ENCODE results near the gene SLC1A2.

SLC1A2 gene

DNA sequence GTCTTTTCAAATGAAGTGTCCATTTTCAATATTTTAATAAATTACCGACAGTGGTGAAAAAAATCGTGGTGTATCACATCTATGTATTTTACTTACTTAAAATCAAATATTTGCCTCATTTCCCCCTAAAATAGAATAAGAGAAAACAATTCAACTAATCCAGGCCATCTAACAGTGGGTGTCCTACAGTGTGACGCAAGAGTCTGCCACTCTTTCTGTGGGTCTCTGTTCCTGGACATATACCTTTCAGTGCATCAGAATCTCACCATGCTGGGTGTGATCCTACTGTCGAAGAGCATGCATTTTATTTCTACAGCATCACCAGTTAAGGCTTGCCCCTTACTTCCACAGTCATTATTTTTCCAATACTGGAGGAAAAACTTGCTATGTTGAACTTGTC, 169.2 kb downstream of the SLC1A2 start:
- no peaks in the 10 kb centered on the region for H3K79me2 ChIP-seq (ENCODE audit: control insufficient read depth, insufficient read depth, low read length, poor library complexity)
- H3K79me1 ChIP-seq (ENCODE audit: low read length), result no peaks in the 10 kb centered on the region
- no peak overlapping the region for H3K4ac ChIP-seq (ENCODE audit: low read depth, low read length)
- no peak overlapping the region for H3K9ac ChIP-seq (ENCODE audit: low read length)
- no peak overlapping the region for H3K27ac ChIP-seq (ENCODE audit: low read depth, low read length)
- no peak overlapping the region for H2BK120ac ChIP-seq (ENCODE audit: insufficient read depth, low read length, poor library complexity)
- H3K18ac ChIP-seq (ENCODE audit: low read length), result no peak overlapping the region
- peaks cover 0 to 3% of the 10 kb centered on the region in 2 experiments for H3K4me1 ChIP-seq (ENCODE audit: control insufficient read depth in 1 of 2, insufficient read depth in 2 of 2, low read length in 2 of 2)
- H2BK12ac ChIP-seq (ENCODE audit: low read length), result no peak overlapping the region
- no peak overlapping the region for H3K23ac ChIP-seq (ENCODE audit: low read length)
- H2BK5ac ChIP-seq (ENCODE audit: low read depth, low read length, poor library complexity), result no peak overlapping the region
- H3K4me2 ChIP-seq (ENCODE audit: low read length), result no peak overlapping the region
- H3K9me3 ChIP-seq (ENCODE audit: insufficient read depth, low read depth, low read length), result peaks cover 2% of the 10 kb centered on the region
- no peak overlapping the region for H3K14ac ChIP-seq (ENCODE audit: low read length)
- DNase-seq, result no peak
- no CpG with 5 or more reads among the region's 4 CpGs for WGBS (ENCODE audit: extremely low coverage, insufficient coverage, insufficient read length)
- H4K8ac ChIP-seq (ENCODE audit: low read depth, low read length), result no peak overlapping the region
- H3K4me3 ChIP-seq (ENCODE audit: low read depth, low read length), result no peak overlapping the region
- H2AK5ac ChIP-seq (ENCODE audit: low read length), result no peak overlapping the region
- no peak overlapping the region for H2AFZ ChIP-seq (ENCODE audit: insufficient read depth, low read length, poor library complexity)
- no peaks in the 10 kb centered on the region for H3K36me3 ChIP-seq (ENCODE audit: control insufficient read depth in 1 of 2, insufficient read depth in 2 of 2, low read length in 2 of 2)
- no peaks in the 10 kb centered on the region for H3K27me3 ChIP-seq (ENCODE audit: insufficient read depth, low read length)
- H4K12ac ChIP-seq (ENCODE audit: low read depth, low read length), result no peak overlapping the region
- H4K91ac ChIP-seq (ENCODE audit: low read depth, low read length), result no peak overlapping the region

DNA sequence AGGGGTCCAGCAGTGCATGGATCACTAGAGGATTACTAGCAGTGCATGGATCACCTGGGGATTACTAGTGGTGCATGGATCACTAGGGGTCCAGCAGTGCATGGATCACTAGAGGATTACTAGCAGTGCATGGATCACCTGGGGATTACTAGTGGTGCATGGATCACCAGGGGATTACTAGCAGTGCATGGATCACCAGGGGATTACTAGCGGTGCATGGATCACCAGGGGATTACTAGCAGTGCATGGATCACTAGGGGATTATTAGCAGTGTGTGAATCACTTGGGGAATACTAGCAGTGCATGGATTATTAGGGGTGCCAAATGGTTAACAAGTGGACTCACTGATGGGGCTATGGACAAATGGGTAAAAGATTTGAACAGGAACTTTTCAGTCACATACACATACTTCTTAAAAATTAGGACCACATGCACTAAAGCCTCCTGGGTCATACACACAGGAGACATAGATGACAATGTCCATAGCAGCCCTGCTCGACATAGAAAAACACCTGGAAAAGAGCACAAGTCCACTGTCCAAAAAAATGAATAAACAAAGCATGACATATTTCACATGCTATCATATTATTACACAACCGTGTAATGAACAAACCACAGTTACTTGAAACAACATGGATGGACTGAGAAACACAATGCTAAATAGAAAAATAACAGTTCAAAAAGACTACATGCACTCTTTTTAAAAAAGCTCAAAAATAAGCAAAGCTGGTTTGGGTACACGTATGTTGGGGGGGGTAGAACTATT, 170.6 kb downstream of the SLC1A2 start:
- Histone ChIP-seq H3K4me3 (ENCODE audit: low read depth, low read length) (no peak overlapping the region), H2AK5ac (ENCODE audit: low read length) (no peak overlapping the region), H3K79me2 (ENCODE audit: control insufficient read depth, insufficient read depth, low read length, poor library complexity) (no peaks in the 10 kb centered on the region), H4K12ac (ENCODE audit: low read depth, low read length) (no peak overlapping the region), H3K4ac (ENCODE audit: low read depth, low read length) (no peak overlapping the region), H3K14ac (ENCODE audit: low read length) (no peak overlapping the region), H3K9ac (ENCODE audit: low read length) (no peak overlapping the region), H2BK12ac (ENCODE audit: low read length) (no peak overlapping the region), H3K4me2 (ENCODE audit: low read length) (no peak overlapping the region), H3K36me3 (ENCODE audit: control insufficient read depth in 1 of 2, insufficient read depth in 2 of 2, low read length in 2 of 2) (no peaks in the 10 kb centered on the region), H3K18ac (ENCODE audit: low read length) (no peak overlapping the region), H4K91ac (ENCODE audit: low read depth, low read length) (no peak overlapping the region), H3K9me3 (ENCODE audit: insufficient read depth, low read depth, low read length) (peaks cover 2% of the 10 kb centered on the region), H4K8ac (ENCODE audit: low read depth, low read length) (no peak overlapping the region), H2AFZ (ENCODE audit: insufficient read depth, low read length, poor library complexity) (no peak overlapping the region), H3K27ac (ENCODE audit: low read depth, low read length) (no peak overlapping the region), H2BK5ac (ENCODE audit: low read depth, low read length, poor library complexity) (no peak overlapping the region), H3K23ac (ENCODE audit: low read length) (no peak overlapping the region), H2BK120ac (ENCODE audit: insufficient read depth, low read length, poor library complexity) (no peak overlapping the region), H3K79me1 (ENCODE audit: low read length) (no peaks in the 10 kb centered on the region), H3K4me1 (ENCODE audit: control insufficient read depth in 1 of 2, insufficient read depth in 2 of 2, low read length in 2 of 2) (peaks cover 0 to 3% of the 10 kb centered on the region in 2 experiments), H3K27me3 (ENCODE audit: insufficient read depth, low read length) (no peaks in the 10 kb centered on the region)
- no peak for DNase-seq
- no CpG with 5 or more reads among the region's 4 CpGs for WGBS (ENCODE audit: extremely low coverage, insufficient coverage, insufficient read length)

DNA sequence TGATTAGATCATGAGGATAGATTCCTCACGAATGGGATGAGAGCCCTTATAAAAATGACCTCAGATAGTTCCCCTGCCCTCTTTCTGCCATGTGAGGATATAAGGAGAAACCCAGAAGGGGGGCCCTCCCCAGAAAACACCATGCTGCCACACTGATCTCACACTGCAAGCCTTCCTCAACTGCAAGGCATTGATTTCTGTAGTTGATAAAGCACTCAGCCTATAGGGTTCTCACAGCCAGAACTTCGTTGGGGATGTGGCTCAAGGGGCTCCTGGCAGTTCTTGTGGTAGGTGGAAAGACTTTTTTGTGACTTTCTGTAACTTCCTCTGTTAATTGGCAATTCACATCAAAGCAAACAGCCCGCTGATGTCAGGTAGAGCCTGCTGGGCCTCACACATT, 171.5 kb downstream of the SLC1A2 start:
- no peak overlapping the region for H3K9ac ChIP-seq (ENCODE audit: low read length)
- WGBS (ENCODE audit: extremely low coverage, insufficient coverage, insufficient read length), result no CpG with 5 or more reads among the region's 3 CpGs

DNA sequence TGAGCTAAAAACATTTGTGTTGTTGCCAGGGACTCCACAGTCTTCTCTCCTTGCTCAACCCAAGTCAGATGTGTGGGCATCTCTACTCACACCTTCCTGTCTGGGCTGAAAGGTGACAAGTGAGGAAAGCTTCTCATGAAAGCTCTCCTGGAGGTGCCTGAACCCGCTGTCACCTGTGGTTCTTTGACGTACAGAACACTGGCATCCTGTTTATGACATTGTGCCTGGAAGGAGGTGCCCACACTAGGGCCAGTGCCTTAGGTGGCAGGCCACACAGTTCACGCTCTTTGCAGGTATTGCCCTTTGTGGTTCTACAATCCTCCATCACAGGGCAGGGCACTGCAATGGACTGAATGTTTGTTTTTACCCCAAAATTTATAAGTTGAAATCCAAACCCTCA, 171.9 kb downstream of the SLC1A2 start:
- Histone ChIP-seq H3K27me3 (ENCODE audit: insufficient read depth, low read length) (no peaks in the 10 kb centered on the region), H3K9me3 (ENCODE audit: insufficient read depth, low read depth, low read length) (peaks cover 2% of the 10 kb centered on the region), H3K4me1 (ENCODE audit: control insufficient read depth in 1 of 2, insufficient read depth in 2 of 2, low read length in 2 of 2) (peaks cover 0 to 3% of the 10 kb centered on the region in 2 experiments), H3K4me3 (ENCODE audit: low read depth, low read length) (no peak overlapping the region), H2AK5ac (ENCODE audit: low read length) (peak overlapping the region; percentile 86), H3K79me1 (ENCODE audit: low read length) (no peaks in the 10 kb centered on the region), H3K4me2 (ENCODE audit: low read length) (no peak overlapping the region), H2AFZ (ENCODE audit: insufficient read depth, low read length, poor library complexity) (no peak overlapping the region), H3K36me3 (ENCODE audit: control insufficient read depth in 1 of 2, insufficient read depth in 2 of 2, low read length in 2 of 2) (no peaks in the 10 kb centered on the region), H4K12ac (ENCODE audit: low read depth, low read length) (no peak overlapping the region), H3K23ac (ENCODE audit: low read length) (no peak overlapping the region), H3K4ac (ENCODE audit: low read depth, low read length) (no peak overlapping the region), H4K91ac (ENCODE audit: low read depth, low read length) (peak overlapping the region; percentile 55), H2BK5ac (ENCODE audit: low read depth, low read length, poor library complexity) (no peak overlapping the region), H3K18ac (ENCODE audit: low read length) (no peak overlapping the region), H3K79me2 (ENCODE audit: control insufficient read depth, insufficient read depth, low read length, poor library complexity) (no peaks in the 10 kb centered on the region), H3K9ac (ENCODE audit: low read length) (no peak overlapping the region), H2BK120ac (ENCODE audit: insufficient read depth, low read length, poor library complexity) (no peak overlapping the region), H3K27ac (ENCODE audit: low read depth, low read length) (no peak overlapping the region), H3K14ac (ENCODE audit: low read length) (no peak overlapping the region), H4K8ac (ENCODE audit: low read depth, low read length) (no peak overlapping the region), H2BK12ac (ENCODE audit: low read length) (peak overlapping the region; percentile 55)
- DNase-seq, result no peak
- no CpG with 5 or more reads among the region's 3 CpGs for WGBS (ENCODE audit: extremely low coverage, insufficient coverage, insufficient read length)

More for the DNA sequence above, 171.5 kb downstream of the SLC1A2 start:
- Histone ChIP-seq H3K9me3 (ENCODE audit: insufficient read depth, low read depth, low read length) (peaks cover 2% of the 10 kb centered on the region), H3K4me2 (ENCODE audit: low read length) (no peak overlapping the region), H3K27ac (ENCODE audit: low read depth, low read length) (no peak overlapping the region), H3K4ac (ENCODE audit: low read depth, low read length) (no peak overlapping the region), H2AK5ac (ENCODE audit: low read length) (no peak overlapping the region), H2AFZ (ENCODE audit: insufficient read depth, low read length, poor library complexity) (no peak overlapping the region), H3K4me1 (ENCODE audit: control insufficient read depth in 1 of 2, insufficient read depth in 2 of 2, low read length in 2 of 2) (peaks cover 0 to 3% of the 10 kb centered on the region in 2 experiments), H3K36me3 (ENCODE audit: control insufficient read depth in 1 of 2, insufficient read depth in 2 of 2, low read length in 2 of 2) (no peaks in the 10 kb centered on the region), H3K79me2 (ENCODE audit: control insufficient read depth, insufficient read depth, low read length, poor library complexity) (no peaks in the 10 kb centered on the region), H2BK120ac (ENCODE audit: insufficient read depth, low read length, poor library complexity) (no peak overlapping the region), H3K18ac (ENCODE audit: low read length) (no peak overlapping the region), H2BK12ac (ENCODE audit: low read length) (no peak overlapping the region), H4K91ac (ENCODE audit: low read depth, low read length) (no peak overlapping the region), H3K79me1 (ENCODE audit: low read length) (no peaks in the 10 kb centered on the region), H4K12ac (ENCODE audit: low read depth, low read length) (no peak overlapping the region), H3K14ac (ENCODE audit: low read length) (no peak overlapping the region), H3K4me3 (ENCODE audit: low read depth, low read length) (no peak overlapping the region), H3K23ac (ENCODE audit: low read length) (no peak overlapping the region), H3K27me3 (ENCODE audit: insufficient read depth, low read length) (no peaks in the 10 kb centered on the region), H4K8ac (ENCODE audit: low read depth, low read length) (no peak overlapping the region), H2BK5ac (ENCODE audit: low read depth, low read length, poor library complexity) (no peak overlapping the region)
- DNase-seq, result no peak

All from trophoblast cell (in vitro differentiated cells and primary cell).